ENCODE data around the gene TINAG.

Gene TINAG

GRCh38 chr6:54428431-54428830 is 120.2 kb downstream of the TINAG start:
- no peak for DNase-seq (ENCODE audit: low spot score)

- no peak for DNase-seq (ENCODE audit: low spot score)
Observed at GRCh38 chr6:54431466-54431865, 123.2 kb downstream of the TINAG start.

All from CD4-positive, alpha-beta T cell treated with Interleukin-6 at 100 ng/mL for 8 hours (primary cell).